ENCODE results near the gene LIX1.
A peak's percentile ranks its signal among the peaks of the same experiment; 100 is the strongest.
"Not testable (repeated sequence)": the region's sequence is repeated elsewhere in the genome, so short reads cannot be mapped to it uniquely, and the experiment has no call there.

LIX1 gene

GRCh38 chr5:97102010-97102470 lies 40.4 kb downstream of the LIX1 start:
- no peak for DNase-seq (ENCODE audit: low read depth in 3 of 3)

GRCh38 chr5:97101189-97101910 lies 41.1 kb downstream of the LIX1 start:
- DNase-seq (ENCODE audit: low read depth in 3 of 3), result no peak

DNA sequence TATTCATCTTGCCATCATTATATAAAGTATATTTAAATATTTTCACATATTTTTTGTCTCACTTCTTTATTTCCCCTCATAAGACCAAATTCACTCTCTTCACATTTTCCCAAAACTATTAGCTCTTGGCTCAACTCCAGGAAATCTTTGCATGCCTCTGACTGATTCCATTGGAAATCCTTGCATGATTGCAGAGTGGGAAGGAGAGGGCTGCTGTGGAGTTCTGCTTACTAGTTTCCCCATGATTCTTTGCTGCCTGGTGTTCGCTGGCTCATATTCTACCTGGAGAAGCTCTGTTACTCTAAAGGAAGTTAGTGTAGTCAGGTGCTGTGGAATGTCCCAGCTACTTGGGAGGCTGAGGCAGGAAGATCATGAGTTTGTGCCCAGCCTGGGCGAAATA lies 41.9 kb downstream of the LIX1 start:
- no peak for DNase-seq (ENCODE audit: low read depth in 3 of 3)

- no peak for DNase-seq (ENCODE audit: low read depth in 3 of 3)
These were observed 43.5 kb downstream of the LIX1 start for GRCh38 chr5:97098922-97099321.

DNA sequence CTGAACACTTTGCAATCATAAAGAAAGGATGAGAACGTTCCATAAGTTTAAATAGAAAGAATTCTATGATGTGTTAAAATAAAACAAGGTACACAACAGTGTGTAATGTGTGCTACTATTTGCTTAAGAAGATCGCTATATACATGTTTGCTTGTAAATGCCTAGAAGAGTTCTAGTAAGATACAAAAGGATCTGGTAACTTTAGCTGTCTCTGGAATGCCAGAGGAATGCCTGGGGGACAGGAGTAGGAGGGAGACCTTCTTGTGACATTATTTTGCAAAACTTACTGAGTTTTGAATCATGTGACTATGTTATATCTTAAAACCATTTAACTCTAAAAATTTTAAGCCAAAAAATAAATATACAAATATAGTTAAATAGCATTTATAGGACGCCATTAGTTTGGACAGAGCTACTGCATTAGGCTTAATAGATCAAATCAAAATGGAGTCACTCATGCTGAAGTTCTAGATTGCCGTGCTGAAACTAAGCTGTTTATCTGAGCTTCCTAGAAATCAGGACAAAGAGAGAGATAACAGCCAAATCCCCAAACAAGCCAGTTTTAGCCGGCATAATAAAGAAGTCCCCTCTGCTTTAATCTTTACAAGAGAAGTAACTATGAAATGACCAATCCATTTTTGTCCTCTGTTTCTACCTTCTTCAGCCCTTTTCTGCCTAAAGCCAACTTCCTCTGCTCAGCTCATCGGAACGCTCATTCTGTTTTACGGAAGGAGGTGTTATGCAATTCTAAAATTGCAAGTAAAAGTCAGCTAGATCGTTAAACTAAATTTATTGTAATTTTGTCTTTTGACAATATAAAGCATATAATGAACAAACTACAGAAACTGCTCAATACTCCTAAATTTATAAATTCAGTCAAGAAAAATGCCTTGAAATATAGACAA lies 44.8 kb downstream of the LIX1 start:
- no peak for DNase-seq (ENCODE audit: low read depth in 3 of 3)

- no peak for DNase-seq (ENCODE audit: low read depth in 3 of 3)
These were observed 45.6 kb downstream of the LIX1 start for GRCh38 chr5:97096846-97097245.

GRCh38 chr5:97096191-97096590 lies 46.2 kb downstream of the LIX1 start:
- DNase-seq (ENCODE audit: low read depth in 3 of 3), result no peak

DNA sequence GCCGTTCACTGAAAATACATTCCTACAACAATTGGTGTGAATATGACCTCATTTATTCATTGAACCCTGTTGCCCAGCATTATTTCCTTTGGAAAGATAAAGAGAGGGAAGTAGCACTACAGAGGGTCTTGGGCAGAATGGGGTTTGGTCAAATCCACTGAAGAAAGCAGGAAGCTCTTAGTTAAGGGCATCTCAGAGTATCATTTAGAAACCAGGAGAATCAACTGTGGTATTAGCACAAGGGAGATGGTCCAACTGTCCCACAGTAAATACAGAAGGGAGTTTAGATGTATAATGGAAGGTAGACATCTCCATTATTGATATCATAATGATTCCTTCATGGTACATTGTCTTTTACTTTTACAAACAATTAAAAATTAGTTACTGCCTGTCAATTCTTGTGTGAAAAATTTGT lies 47.1 kb downstream of the LIX1 start:
- no peak for DNase-seq (ENCODE audit: low read depth in 3 of 3)

DNA sequence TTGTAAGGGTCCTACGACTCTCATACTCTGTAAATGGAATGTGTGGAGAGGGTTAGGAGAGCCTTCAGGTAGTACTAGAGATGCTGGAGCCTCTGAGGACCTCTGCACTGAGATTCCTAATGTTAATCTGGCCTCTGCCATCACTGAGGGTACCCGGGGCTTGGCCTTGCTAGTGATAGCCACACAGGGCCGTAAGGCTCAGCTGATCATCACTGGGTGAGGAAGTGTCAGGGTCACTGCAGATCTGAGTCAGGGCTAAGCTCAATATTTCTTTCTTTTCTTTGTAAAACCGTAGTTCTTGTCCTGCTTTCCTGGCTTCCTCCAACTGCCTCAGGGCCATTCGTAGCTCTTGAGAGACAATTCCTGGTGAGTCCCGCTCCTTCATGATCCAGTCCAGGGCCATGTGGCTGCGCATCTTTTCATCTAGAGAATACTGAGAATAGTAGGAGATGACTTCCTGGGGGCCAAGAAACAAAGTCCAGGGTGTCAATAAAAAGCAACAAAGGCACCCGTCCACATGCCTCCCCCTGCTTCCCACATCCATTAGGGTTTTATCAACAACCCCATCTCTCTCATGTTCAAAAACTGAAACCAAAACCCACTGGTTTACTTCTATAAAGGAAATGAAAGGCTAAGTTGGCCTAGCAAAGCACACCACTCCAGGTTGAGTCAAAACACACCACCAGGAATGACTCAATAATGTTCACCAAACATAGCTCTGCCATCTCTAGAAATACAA lies 47.7 kb downstream of the LIX1 start:
- peak; percentile 6 to 32 (median 21) for DNase-seq (ENCODE audit: low read depth in 3 of 3)

- no peak for DNase-seq (ENCODE audit: low read depth in 3 of 3)
These were observed 49.2 kb downstream of the LIX1 start for GRCh38 chr5:97093193-97093592.

DNA sequence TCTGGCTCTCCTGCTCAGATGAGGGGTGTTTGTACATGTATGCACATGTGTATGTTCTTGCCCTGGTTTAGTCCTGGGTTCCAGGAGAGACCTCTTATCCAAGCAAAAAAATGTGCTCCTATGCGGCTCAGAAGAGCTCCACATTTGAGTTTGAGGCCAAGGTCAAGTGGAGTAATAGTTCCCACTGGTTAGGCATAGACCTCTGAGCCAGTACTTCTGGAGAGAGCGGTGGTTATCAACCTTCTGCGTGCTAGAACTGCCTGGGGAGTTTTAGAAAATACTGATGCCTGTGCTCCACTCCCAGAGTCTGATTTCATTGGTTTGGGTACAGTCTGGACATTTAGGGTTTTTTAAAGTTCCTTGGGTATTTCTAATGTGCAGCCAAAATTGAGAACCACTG lies 51.5 kb downstream of the LIX1 start:
- DNase-seq (ENCODE audit: low read depth in 3 of 3), result no peak

- no peak for DNase-seq (ENCODE audit: low read depth in 3 of 3)
These were observed 53.1 kb downstream of the LIX1 start for GRCh38 chr5:97089149-97089801.

DNA sequence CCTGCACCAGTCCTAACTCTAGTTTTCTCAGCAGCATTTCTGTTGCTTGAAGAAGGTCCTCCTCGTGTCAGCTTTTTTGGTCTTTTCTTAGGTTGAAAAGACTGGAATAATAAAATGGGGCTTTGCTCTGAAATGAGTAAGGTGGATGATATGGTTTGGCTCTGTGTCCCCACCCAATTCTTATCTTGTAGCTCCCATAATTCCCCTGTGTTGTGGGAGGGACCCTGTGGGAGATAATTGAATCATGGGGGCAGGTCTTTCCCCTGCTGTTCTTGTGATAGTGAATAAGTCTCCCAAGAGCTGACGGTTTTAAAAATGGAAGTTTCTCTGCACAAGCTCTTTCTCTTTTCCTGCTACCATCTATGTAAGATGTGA lies 53.6 kb downstream of the LIX1 start:
- DNase-seq (ENCODE audit: low read depth in 3 of 3), result no peak

GRCh38 chr5:97087138-97087537 lies 55.3 kb downstream of the LIX1 start:
- DNase-seq (ENCODE audit: low read depth in 3 of 3), result no peak

DNA sequence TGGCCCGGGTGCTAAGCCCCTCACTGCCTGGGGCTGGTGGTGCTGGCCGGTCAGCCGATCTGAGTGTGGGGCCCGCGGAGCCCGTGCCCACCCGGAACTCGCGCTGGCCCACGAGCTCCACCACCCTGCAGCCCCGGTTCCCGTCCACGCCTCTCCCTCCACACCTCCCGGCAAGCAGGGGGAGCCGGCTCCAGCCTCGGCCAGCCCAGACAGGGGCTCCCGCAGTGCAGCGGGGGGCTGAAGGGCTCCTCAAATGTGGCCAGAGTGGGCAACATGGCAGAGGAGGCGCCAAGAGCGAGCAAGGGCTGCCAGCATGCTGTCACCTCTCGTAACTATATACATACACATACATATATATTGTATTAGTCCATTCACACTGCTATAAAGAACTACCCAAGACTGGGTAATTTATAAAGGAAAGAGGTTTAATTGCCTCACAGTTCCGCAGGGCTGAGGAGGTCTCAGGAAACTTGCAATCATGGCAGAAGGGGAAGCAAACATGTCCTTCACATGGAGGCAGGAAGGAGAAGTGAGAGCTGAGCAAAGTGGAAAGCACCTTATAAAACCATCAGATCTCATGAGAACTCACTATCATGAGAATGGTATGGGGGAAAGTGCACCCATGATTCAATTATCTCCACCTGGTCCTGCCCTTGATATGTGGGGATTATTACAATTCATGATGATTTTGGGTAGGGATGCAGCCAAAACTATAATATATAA lies 56.8 kb downstream of the LIX1 start:
- no peak for DNase-seq (ENCODE audit: low read depth in 3 of 3)

DNA sequence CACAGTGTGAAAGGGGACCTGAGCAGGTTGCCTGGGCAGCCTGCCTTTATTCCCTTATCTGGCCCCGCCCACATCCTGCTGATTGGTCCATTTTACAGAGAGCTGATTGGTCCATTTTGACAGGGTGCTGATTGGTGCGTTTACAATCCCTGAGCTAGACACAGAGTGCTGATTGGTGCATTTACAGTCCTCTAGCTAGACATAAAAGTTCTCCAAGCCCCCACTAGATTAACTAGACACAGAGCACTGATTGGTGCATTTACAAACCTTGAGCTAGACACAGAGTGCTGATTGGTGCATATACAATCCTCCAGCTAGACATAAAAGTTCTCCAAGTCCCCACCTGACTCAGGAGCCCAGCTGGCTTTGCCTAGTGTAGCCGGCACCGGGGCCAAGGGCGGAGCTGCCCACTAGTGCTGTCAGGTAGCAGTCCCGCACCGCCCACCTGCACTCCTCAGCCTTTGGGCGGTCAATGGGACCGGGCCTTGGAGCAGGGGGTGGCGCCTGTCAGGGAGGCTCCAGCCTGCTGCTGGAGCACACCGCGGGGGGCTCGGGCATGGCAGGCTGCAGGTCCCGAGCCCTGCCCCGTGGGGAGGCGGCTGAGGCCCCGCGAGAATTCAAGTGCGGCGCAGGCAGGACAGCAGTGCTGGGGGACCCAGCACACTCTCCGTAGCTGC lies 57.5 kb downstream of the LIX1 start:
- DNase-seq (ENCODE audit: low read depth in 3 of 3), result not testable (repeated sequence)

- DNase-seq (ENCODE audit: low read depth in 3 of 3), result no peak
These were observed 63.3 kb downstream of the LIX1 start for GRCh38 chr5:97078958-97079743.

- no peak for DNase-seq (ENCODE audit: low read depth in 3 of 3)
These were observed 65.2 kb downstream of the LIX1 start for GRCh38 chr5:97077246-97077645.

GRCh38 chr5:97076098-97076497 lies 66.3 kb downstream of the LIX1 start:
- DNase-seq (ENCODE audit: low read depth in 3 of 3), result no peak

- DNase-seq (ENCODE audit: low read depth in 3 of 3), result no peak
These were observed 66.8 kb downstream of the LIX1 start for GRCh38 chr5:97075649-97076048.
